T-helper 1 cell treated with Interleukin-12 subunit alpha and Interleukin-12 subunit beta and Interleukin-4 antibody, amounts not matched to agents 30 μg/mL and 1 μg/mL, for 36 hours (primary cell): ENCODE data around the gene DPP7.
A peak's percentile ranks its signal among the peaks of the same experiment; 100 is the strongest.

ENCODE experiments used
- H3K27ac Mint-ChIP-seq: one replicate; pipeline ENCODE4 v1.8.0; 2021; ENCODE audit warnings: mild to moderate bottlenecking, mixed read lengths
- H3K27me3 Mint-ChIP-seq: one replicate; pipeline ENCODE4 v1.8.0; 2021; ENCODE audit warnings: low read depth, mixed read lengths
- H3K36me3 Mint-ChIP-seq: one replicate; pipeline ENCODE4 v1.8.0; 2021; ENCODE audit warnings: low read depth, mixed read lengths
- H3K4me1 Mint-ChIP-seq: one replicate; pipeline ENCODE4 v1.8.0; 2021; ENCODE audit warnings: low read depth, mixed read lengths
- H3K4me3 Mint-ChIP-seq: one replicate; pipeline ENCODE4 v1.8.0; 2021; ENCODE audit warnings: mild to moderate bottlenecking, moderate library complexity, mixed read lengths
- H3K9me3 Mint-ChIP-seq: one replicate; pipeline ENCODE4 v1.8.0; 2021; ENCODE audit warnings: mixed read lengths

DPP7 gene

GRCh38 chr9:137113385-137114159, 961 bp downstream of the DPP7 start:
- Mint-ChIP-seq H3K27me3 (no peaks in the 10 kb centered on the region), H3K36me3 (peaks cover 3% of the 10 kb centered on the region), H3K9me3 (no peaks in the 10 kb centered on the region), H3K4me1 (peaks cover 5% of the 10 kb centered on the region), H3K4me3 (peak overlapping the region; percentile 70), H3K27ac (no peak overlapping the region)

DNA sequence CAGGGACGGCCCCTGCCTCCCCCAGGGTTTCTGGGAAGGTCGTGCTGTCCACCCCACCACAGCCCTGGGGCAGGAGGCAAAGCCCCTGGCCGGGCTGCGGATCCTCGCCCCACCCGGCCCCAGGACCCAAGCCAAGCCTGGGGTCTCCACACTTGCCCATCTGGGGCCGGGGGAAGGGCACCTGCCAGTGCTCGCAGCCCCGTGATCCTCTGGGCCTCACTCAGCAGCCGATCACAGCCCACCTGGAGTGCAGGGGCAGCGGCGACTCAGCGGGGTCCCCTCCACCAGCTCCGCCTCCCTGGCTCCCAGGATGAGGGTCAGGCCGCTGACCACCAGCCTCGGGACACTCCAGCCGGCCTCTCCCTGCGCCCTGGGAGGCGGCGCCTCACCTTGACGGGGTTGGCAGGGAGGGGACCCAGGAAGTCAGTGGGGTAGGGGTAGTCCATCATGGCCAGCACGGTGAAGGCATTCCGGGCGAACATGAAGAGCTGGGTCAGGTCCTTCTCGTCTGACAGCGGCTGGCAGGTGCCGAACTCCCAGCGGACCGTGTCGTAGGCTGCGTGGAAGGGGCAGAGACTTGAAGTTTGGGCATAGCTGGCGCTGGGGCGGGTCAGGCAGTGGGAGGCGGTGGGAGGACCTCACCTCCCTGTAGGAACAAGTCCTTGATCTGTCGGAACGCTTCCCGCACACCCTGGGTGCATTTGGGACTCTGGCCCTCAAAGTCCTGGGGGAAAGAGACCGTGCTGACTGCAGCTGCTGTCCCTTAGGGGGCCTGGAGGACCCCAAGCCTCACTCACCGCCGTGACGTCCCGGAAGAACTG, 1.8 kb downstream of the DPP7 start:
- H3K27me3 Mint-ChIP-seq: no peaks in the 10 kb centered on the region
- no peak overlapping the region for H3K27ac Mint-ChIP-seq
- peaks cover 5% of the 10 kb centered on the region for H3K4me1 Mint-ChIP-seq
- peaks cover 3% of the 10 kb centered on the region for H3K36me3 Mint-ChIP-seq
- H3K4me3 Mint-ChIP-seq: peak overlapping the region; percentile 70
- no peaks in the 10 kb centered on the region for H3K9me3 Mint-ChIP-seq

- H3K4me1 Mint-ChIP-seq: peaks cover 5% of the 10 kb centered on the region
- no peak overlapping the region for H3K4me3 Mint-ChIP-seq
- H3K27ac Mint-ChIP-seq: no peak overlapping the region
- H3K9me3 Mint-ChIP-seq: no peaks in the 10 kb centered on the region
- peaks cover 3% of the 10 kb centered on the region for H3K36me3 Mint-ChIP-seq
- no peaks in the 10 kb centered on the region for H3K27me3 Mint-ChIP-seq
Measured at GRCh38 chr9:137111788-137112563, 2.6 kb downstream of the DPP7 start.

DNA sequence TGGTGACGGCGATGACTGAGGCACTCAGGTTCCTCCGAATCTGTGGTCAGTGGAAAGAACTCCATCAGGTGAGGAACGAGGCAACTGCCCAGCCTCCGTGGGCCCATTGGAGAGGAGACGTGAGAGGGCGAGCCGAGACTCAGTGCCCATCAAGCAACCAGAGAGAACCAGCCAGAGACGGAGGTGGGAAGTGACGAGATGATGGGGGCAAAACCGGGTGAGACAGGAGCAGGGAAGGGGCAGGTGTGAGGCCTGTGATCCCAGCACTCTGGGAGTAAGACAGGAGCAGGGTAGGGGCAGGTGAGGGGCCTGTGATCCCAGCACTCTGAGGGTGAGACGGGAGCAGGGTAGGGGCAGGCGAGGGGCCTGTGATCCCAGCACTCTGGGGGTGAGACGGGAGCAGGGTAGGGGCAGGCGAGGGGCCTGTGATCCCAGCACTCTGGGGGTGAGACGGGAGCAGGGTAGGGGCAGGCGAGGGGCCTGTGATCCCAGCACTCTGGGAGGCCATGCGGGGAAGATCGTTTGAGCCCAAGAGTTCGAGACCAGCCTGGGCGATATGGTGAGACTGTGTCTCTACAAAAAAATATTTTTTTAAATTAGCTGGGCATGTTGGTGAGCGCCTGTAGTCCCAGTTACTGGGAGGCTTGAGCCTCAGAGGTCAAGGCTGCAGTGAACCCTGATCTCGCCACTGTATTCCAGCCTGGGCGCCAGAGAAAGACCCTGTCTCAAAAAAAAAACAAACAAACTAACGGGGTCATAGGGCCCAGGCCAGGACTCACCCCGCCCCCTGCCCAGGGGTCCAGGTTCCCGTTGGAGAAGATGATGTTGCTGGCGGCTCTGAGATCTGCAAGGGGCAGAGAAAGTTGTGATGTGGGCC, 3.4 kb downstream of the DPP7 start:
- Mint-ChIP-seq H3K4me3 (no peak overlapping the region), H3K27me3 (no peaks in the 10 kb centered on the region), H3K36me3 (peaks cover 3% of the 10 kb centered on the region), H3K27ac (no peak overlapping the region), H3K4me1 (peaks cover 5% of the 10 kb centered on the region), H3K9me3 (no peaks in the 10 kb centered on the region)

DNA sequence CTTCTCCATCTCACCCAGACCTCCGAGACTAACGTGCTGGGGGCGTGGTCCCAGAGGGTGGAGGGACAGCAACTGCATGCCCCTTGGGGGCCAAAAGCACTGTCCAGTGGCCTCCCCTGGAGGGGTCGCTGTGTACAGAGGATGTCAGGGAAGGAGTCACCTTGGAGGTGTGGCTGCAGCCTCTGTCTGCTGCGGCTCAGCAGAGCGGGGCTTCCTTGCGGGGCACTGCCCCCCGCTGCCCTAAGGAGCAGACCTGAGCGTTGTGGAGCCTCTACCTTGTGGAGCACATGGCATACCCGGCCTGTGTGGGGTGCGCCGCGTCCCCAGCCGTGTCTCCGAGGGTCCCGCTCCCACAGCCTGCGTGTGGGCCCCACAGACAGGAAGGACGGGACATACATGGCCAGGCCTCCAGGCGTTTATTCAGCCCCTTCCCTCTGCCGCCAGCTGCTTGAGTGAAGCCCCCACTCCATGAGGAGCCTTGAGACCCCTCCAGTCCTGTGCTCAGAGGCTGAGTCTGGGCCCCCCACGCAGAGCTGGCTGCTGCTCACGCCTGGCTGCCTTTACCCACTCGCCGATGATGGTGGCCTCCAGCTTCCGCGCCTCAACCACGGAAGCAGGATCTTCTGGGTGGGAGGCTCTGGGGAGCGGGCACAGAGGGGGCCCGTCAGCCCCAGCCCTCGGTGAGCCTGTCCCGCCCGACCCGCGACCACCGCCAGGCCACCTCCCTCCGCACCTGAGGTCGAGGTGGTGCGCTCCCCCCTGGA, 4.2 kb downstream of the DPP7 start:
- peaks cover 5% of the 10 kb centered on the region for H3K4me1 Mint-ChIP-seq
- no peaks in the 10 kb centered on the region for H3K9me3 Mint-ChIP-seq
- H3K4me3 Mint-ChIP-seq: no peak overlapping the region
- peaks cover 5% of the 10 kb centered on the region for H3K36me3 Mint-ChIP-seq
- no peak overlapping the region for H3K27ac Mint-ChIP-seq
- no peaks in the 10 kb centered on the region for H3K27me3 Mint-ChIP-seq

GRCh38 chr9:137109250-137110146, 5.0 kb downstream of the DPP7 start:
- Mint-ChIP-seq H3K4me1 (peaks cover 5% of the 10 kb centered on the region), H3K9me3 (no peaks in the 10 kb centered on the region), H3K36me3 (peaks cover 11% of the 10 kb centered on the region), H3K27ac (no peak overlapping the region), H3K4me3 (no peak overlapping the region), H3K27me3 (no peaks in the 10 kb centered on the region)

DNA sequence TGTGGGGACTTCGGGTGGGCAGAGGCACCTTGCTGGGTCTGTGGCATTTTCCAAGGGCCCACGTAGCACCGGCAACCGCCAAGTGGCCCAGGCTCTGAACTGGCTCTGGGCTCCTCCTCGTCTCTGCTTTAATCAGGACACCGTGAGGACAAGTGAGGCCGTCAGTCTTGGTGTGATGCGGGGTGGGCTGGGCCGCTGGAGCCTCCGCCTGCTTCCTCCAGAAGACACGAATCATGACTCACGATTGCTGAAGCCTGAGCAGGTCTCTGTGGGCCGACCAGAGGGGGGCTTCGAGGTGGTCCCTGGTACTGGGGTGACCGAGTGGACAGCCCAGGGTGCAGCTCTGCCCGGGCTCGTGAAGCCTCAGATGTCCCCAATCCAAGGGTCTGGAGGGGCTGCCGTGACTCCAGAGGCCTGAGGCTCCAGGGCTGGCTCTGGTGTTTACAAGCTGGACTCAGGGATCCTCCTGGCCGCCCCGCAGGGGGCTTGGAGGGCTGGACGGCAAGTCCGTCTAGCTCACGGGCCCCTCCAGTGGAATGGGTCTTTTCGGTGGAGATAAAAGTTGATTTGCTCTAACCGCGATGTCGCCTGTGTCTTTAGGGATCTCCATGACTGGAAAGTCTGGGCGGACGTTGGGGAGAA, 5.8 kb downstream of the DPP7 start:
- no peaks in the 10 kb centered on the region for H3K27me3 Mint-ChIP-seq
- peaks cover 5% of the 10 kb centered on the region for H3K4me1 Mint-ChIP-seq
- peaks cover 14% of the 10 kb centered on the region for H3K36me3 Mint-ChIP-seq
- no peak overlapping the region for H3K27ac Mint-ChIP-seq
- H3K4me3 Mint-ChIP-seq: no peak overlapping the region
- no peaks in the 10 kb centered on the region for H3K9me3 Mint-ChIP-seq

- no peak overlapping the region for H3K27ac Mint-ChIP-seq
- peaks cover 14% of the 10 kb centered on the region for H3K36me3 Mint-ChIP-seq
- H3K9me3 Mint-ChIP-seq: no peaks in the 10 kb centered on the region
- H3K4me3 Mint-ChIP-seq: no peak overlapping the region
- peaks cover 3% of the 10 kb centered on the region for H3K4me1 Mint-ChIP-seq
- H3K27me3 Mint-ChIP-seq: no peaks in the 10 kb centered on the region
Measured at GRCh38 chr9:137107982-137108381, 6.6 kb downstream of the DPP7 start.

DNA sequence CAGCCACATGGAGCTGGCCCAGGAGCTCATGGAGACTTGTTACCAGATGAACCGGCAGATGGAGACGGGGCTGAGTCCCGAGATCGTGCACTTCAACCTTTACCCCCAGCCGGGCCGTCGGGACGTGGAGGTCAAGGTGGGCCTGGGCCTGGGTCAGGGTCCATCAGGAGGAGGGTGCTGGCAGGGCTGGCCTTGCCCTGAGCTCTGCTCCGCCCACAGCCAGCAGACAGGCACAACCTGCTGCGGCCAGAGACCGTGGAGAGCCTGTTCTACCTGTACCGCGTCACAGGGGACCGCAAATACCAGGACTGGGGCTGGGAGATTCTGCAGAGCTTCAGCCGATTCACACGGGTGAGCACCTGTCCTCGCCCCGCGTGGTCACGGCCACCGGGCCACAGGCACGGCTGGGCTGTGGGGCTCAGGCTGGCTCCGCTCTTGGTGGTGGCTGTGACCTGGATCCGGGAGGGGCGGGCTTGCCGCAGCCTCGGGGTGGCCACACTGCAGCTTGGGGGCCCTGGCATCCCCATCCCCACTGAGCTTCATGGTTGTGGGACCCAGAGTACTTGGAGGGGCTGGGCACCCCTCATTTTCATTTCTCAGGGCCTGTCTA, 7.1 kb downstream of the DPP7 start:
- peaks cover 2% of the 10 kb centered on the region for H3K4me1 Mint-ChIP-seq
- no peaks in the 10 kb centered on the region for H3K27me3 Mint-ChIP-seq
- H3K9me3 Mint-ChIP-seq: no peaks in the 10 kb centered on the region
- no peak overlapping the region for H3K27ac Mint-ChIP-seq
- peaks cover 14% of the 10 kb centered on the region for H3K36me3 Mint-ChIP-seq
- no peak overlapping the region for H3K4me3 Mint-ChIP-seq

- Mint-ChIP-seq H3K9me3 (no peaks in the 10 kb centered on the region), H3K4me3 (no peak overlapping the region), H3K4me1 (peaks cover 2% of the 10 kb centered on the region), H3K36me3 (peaks cover 14% of the 10 kb centered on the region), H3K27ac (no peak overlapping the region), H3K27me3 (no peaks in the 10 kb centered on the region)
Measured at GRCh38 chr9:137106662-137107250, 7.8 kb downstream of the DPP7 start.

DNA sequence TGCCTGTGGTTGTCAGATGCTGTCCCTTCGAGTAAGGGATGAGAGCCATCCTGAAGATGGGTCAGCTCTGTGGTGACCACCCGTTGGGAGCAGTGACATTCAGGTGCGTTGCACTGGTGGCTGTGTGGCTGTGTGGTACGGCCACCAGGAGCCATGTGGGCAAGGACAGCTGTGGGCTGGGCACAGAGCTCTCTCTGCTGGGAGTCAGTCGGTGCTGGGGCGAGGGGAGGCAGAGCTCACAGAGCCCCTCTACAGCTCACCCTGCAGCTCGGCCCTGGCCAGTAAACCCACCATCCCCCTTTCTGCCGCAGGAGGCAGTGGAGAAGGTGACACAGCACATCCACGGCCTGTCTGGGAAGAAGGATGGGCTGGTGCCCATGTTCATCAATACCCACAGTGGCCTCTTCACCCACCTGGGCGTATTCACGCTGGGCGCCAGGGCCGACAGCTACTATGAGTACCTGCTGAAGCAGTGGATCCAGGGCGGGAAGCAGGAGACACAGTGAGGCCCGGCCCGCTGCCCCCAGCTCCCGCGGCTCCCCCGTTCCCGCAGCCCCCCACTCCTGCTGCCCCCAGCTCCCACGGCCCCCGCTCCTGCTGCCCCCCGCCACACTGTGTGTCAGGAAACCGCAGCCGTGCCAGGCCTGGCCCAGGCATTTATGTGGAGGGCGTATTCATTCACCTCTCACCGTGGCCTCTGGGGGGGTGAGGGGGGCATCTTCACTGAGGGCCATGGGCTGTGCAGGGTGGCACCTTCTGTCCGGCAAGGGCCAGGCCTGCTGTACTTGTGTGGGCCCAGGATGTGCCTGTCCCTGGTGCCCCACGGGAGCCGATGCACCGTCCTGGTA, 8.5 kb downstream of the DPP7 start:
- peaks cover 14% of the 10 kb centered on the region for H3K36me3 Mint-ChIP-seq
- H3K4me3 Mint-ChIP-seq: no peak overlapping the region
- no peaks in the 10 kb centered on the region for H3K27me3 Mint-ChIP-seq
- H3K4me1 Mint-ChIP-seq: peaks cover 3% of the 10 kb centered on the region
- no peaks in the 10 kb centered on the region for H3K9me3 Mint-ChIP-seq
- H3K27ac Mint-ChIP-seq: no peak overlapping the region
